ENCODE results near the gene CHPF2. TPM values are rescaled to one million over a fixed set of nuclear protein-coding genes. Genes with fewer than 3 reads are reported as not detected.

The CHPF2 gene
- polyA plus RNA-seq, 1 donor (not counting 4 experiments of a cell fraction or from before 2014, with no cell fraction given): 16.2 TPM

- Histone ChIP-seq H4K20me1 (ENCODE audit: control insufficient read depth, extremely low read depth, insufficient read depth, low read length) (no peaks in the 10 kb centered on the region), H3K4me2 (ENCODE audit: control insufficient read depth, extremely low read depth, insufficient read depth, low read depth, low read length) (no peak overlapping the region), H2AFZ (ENCODE audit: control insufficient read depth, low read length) (no peak overlapping the region), H3K36me3 (ENCODE audit: control insufficient read depth in 2 of 2, extremely low read depth in 1 of 2, insufficient read depth in 2 of 2, low read length in 2 of 2) (no peaks in the 10 kb centered on the region), H3K79me2 (ENCODE audit: control insufficient read depth, insufficient read depth, low read length) (no peaks in the 10 kb centered on the region), H3K27me3 (ENCODE audit: control insufficient read depth, extremely low read depth, insufficient read depth, low read length) (peaks cover 55% of the 10 kb centered on the region), H3K9ac (ENCODE audit: control insufficient read depth, extremely low read depth, insufficient read depth, low read length) (no peak overlapping the region), H3K4me3 (ENCODE audit: control insufficient read depth in 2 of 3, extremely low read depth in 1 of 3, insufficient read depth in 2 of 3, low read depth in 1 of 3, low read length in 3 of 3) (no peak overlapping the region), H3K9me3 (ENCODE audit: control insufficient read depth, low read depth, low read length) (no peaks in the 10 kb centered on the region), H3K4me1 (ENCODE audit: control insufficient read depth, extremely low read depth, insufficient read depth, low read length) (peaks cover under 1% of the 10 kb centered on the region), H3K9me1 (ENCODE audit: control insufficient read depth, extremely low read depth, insufficient read depth, low read length) (no peaks in the 10 kb centered on the region), H3K27ac (ENCODE audit: control insufficient read depth, insufficient read depth, low read length) (no peak overlapping the region)
- no peak for TF ChIP-seq CTCF (optimal IDR thresholded peaks at IDR 0.05 in 1 of 3, IDR thresholded peaks at IDR 0.05 in 1 of 3, conservative IDR thresholded peaks at IDR 0.05 in 1 of 3; ENCODE audit: extremely low read depth in 1 of 3, insufficient read depth in 2 of 3, low read length in 3 of 3)
- no peak for TF ChIP-seq EZH2 (IDR thresholded peaks at IDR 0.05; ENCODE audit: low read length)
- DNase-seq (ENCODE audit: low read depth, low spot score) (no peak), FAIRE-seq (no peak)
- dilution Hi-C loops (cut with MboI; ENCODE audit: extremely low pct_ligation_motif_present, low sequenced_read_pairs): no loop called here
These were observed 24.2 kb downstream of the CHPF2 start for GRCh38 chr7:151256410-151257045.

GRCh38 chr7:151257990-151258389 lies 25.7 kb downstream of the CHPF2 start:
- Histone ChIP-seq H2AFZ (ENCODE audit: control insufficient read depth, low read length) (no peak overlapping the region), H3K9me3 (ENCODE audit: control insufficient read depth, low read depth, low read length) (no peaks in the 10 kb centered on the region), H3K4me2 (ENCODE audit: control insufficient read depth, extremely low read depth, insufficient read depth, low read depth, low read length) (no peak overlapping the region), H3K79me2 (ENCODE audit: control insufficient read depth, insufficient read depth, low read length) (no peaks in the 10 kb centered on the region), H3K27me3 (ENCODE audit: control insufficient read depth, extremely low read depth, insufficient read depth, low read length) (peaks cover 67% of the 10 kb centered on the region), H3K27ac (ENCODE audit: control insufficient read depth, insufficient read depth, low read length) (no peak overlapping the region), H4K20me1 (ENCODE audit: control insufficient read depth, extremely low read depth, insufficient read depth, low read length) (no peaks in the 10 kb centered on the region), H3K9ac (ENCODE audit: control insufficient read depth, extremely low read depth, insufficient read depth, low read length) (no peak overlapping the region), H3K36me3 (ENCODE audit: control insufficient read depth in 2 of 2, extremely low read depth in 1 of 2, insufficient read depth in 2 of 2, low read length in 2 of 2) (no peaks in the 10 kb centered on the region), H3K4me1 (ENCODE audit: control insufficient read depth, extremely low read depth, insufficient read depth, low read length) (no peaks in the 10 kb centered on the region), H3K9me1 (ENCODE audit: control insufficient read depth, extremely low read depth, insufficient read depth, low read length) (no peaks in the 10 kb centered on the region), H3K4me3 (ENCODE audit: control insufficient read depth in 2 of 3, extremely low read depth in 1 of 3, insufficient read depth in 2 of 3, low read depth in 1 of 3, low read length in 3 of 3) (no peak overlapping the region)
- no peak for FAIRE-seq
- DNase-seq (ENCODE audit: low read depth, low spot score): no peak
- dilution Hi-C loops (cut with MboI; ENCODE audit: extremely low pct_ligation_motif_present, low sequenced_read_pairs): no loop called here
- no peak for TF ChIP-seq CTCF (optimal IDR thresholded peaks at IDR 0.05 in 1 of 3, IDR thresholded peaks at IDR 0.05 in 1 of 3, conservative IDR thresholded peaks at IDR 0.05 in 1 of 3; ENCODE audit: extremely low read depth in 1 of 3, insufficient read depth in 2 of 3, low read length in 3 of 3)
- TF ChIP-seq EZH2 (IDR thresholded peaks at IDR 0.05; ENCODE audit: low read length): no peak
